Ishikawa (cell line): Measurements from ENCODE around the gene PLEKHS1.

Experiments
- CEBPB ChIP-seq: IDR thresholded peaks from 2 replicates; pipeline ENCODE4 v1.6.1; 2012
- CREB1 ChIP-seq: IDR thresholded peaks from 2 replicates; pipeline ENCODE4 v1.6.1; 2012; ENCODE audit warnings: low read depth
- EP300 ChIP-seq: IDR thresholded peaks from 2 replicates; pipeline ENCODE4 v1.6.1; 2012; ENCODE audit warnings: borderline replicate concordance
- FOXM1 ChIP-seq: IDR thresholded peaks from 2 replicates; pipeline ENCODE4 v1.6.1; 2012; ENCODE audit warnings: low read depth, borderline replicate concordance
- MAX ChIP-seq: IDR thresholded peaks from 2 replicates; pipeline ENCODE4 v1.6.1; 2012
- NFIC ChIP-seq: IDR thresholded peaks from 2 replicates; pipeline ENCODE4 v1.6.1; 2012
- RAD21 ChIP-seq: IDR thresholded peaks from 2 replicates; pipeline ENCODE4 v1.6.1; 2012; ENCODE audit warnings: low read depth
- YY1 ChIP-seq: IDR thresholded peaks from 2 replicates; pipeline ENCODE4 v1.6.1; 2012; ENCODE audit warnings: low read depth
- ZBTB7A ChIP-seq: IDR thresholded peaks from 2 replicates; pipeline ENCODE4 v1.6.1; 2012; ENCODE audit warnings: low read depth
- TF ChIP-seq, protein P1 (sequence below): IDR thresholded peaks from 2 replicates; pipeline ENCODE4 v1.6.1; 2012; ENCODE audit warnings: low read depth, mild to moderate bottlenecking

DNA sequence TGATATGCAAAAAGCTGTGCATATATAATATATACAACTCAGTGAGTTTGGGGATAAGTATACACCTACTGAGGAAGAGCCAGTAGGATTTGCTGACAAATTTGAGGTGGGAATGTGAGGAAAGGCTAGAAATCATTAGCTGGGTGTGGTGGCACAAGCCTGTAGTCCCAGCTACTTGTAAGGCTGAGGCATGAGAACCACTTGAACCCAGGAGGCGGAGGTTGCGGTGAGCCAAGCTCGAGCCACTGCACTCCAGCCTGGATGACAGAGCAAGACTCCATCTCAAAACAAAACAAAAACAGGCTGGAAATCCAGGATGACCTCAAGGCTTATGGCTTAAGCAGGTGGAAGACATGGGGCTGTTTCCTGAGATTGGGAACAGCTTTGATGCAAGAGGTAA is 10.6 kb upstream of the PLEKHS1 start:
- no peak for TF ChIP-seq RAD21
- TF ChIP-seq NFIC = no peak
- TF ChIP-seq MAX = no peak
- no peak for TF ChIP-seq EP300
- TF ChIP-seq CEBPB = no peak
- TF ChIP-seq YY1 = no peak
- no peak for TF ChIP-seq ZBTB7A
- no peak for TF ChIP-seq CREB1
- TF ChIP-seq, protein P1, sequence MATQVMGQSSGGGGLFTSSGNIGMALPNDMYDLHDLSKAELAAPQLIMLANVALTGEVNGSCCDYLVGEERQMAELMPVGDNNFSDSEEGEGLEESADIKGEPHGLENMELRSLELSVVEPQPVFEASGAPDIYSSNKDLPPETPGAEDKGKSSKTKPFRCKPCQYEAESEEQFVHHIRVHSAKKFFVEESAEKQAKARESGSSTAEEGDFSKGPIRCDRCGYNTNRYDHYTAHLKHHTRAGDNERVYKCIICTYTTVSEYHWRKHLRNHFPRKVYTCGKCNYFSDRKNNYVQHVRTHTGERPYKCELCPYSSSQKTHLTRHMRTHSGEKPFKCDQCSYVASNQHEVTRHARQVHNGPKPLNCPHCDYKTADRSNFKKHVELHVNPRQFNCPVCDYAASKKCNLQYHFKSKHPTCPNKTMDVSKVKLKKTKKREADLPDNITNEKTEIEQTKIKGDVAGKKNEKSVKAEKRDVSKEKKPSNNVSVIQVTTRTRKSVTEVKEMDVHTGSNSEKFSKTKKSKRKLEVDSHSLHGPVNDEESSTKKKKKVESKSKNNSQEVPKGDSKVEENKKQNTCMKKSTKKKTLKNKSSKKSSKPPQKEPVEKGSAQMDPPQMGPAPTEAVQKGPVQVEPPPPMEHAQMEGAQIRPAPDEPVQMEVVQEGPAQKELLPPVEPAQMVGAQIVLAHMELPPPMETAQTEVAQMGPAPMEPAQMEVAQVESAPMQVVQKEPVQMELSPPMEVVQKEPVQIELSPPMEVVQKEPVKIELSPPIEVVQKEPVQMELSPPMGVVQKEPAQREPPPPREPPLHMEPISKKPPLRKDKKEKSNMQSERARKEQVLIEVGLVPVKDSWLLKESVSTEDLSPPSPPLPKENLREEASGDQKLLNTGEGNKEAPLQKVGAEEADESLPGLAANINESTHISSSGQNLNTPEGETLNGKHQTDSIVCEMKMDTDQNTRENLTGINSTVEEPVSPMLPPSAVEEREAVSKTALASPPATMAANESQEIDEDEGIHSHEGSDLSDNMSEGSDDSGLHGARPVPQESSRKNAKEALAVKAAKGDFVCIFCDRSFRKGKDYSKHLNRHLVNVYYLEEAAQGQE = no peak
- TF ChIP-seq FOXM1 = no peak
